HG03280 (cell line): Measurements from ENCODE around the gene LENG9.
"Not testable (repeated sequence)": the region's sequence is repeated elsewhere in the genome, so short reads cannot be mapped to it uniquely, and the experiment has no call there.

Experiments
- ATAC-seq: cut with Tn5 transposase; IDR thresholded peaks from one replicate; pipeline ENCODE4 v1.9.1; 2021; ENCODE audit warnings: mild to moderate bottlenecking, moderate library complexity; ENCODE audit not compliant: unreplicated experiment

Gene LENG9

DNA sequence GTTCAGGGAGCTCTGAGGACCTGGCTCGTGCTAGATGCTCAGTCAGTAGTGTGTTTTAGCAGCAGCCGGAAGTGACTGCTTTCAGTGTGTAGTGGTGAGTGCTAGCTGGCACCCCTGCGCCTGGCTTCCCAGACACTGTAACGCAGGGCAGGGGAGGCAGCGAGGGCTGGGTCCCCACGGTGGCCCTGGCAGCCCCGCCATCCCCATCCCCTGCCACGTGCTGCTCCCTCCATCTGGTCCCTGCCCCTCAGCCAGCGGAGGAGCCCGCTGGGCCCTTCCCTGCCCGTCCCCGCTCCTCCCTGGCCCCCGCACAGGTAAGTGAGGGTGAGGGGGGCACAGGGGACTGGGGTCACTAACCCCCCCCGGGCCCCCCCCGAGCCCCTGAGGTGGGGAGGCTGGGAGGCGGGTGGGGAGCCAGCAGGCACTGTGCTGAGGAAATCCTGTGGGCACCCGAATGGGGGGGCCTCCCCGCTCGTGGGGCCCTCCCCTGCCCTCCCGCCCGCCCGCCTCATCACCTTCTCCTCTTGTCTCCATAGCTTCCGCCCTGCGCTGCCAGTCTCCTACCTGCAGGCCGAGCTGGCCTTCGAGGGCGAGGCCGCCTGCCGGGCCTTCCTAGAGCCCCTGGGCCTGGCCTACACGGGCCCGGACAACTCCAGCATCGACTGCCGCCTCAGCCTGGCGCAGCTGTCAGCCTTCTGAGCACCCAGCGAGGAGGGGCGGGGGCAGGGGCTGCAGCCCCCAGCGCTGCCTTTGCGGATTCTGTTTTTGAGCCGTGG is 3.2 kb downstream of the LENG9 start:
- ATAC-seq: no peak

DNA sequence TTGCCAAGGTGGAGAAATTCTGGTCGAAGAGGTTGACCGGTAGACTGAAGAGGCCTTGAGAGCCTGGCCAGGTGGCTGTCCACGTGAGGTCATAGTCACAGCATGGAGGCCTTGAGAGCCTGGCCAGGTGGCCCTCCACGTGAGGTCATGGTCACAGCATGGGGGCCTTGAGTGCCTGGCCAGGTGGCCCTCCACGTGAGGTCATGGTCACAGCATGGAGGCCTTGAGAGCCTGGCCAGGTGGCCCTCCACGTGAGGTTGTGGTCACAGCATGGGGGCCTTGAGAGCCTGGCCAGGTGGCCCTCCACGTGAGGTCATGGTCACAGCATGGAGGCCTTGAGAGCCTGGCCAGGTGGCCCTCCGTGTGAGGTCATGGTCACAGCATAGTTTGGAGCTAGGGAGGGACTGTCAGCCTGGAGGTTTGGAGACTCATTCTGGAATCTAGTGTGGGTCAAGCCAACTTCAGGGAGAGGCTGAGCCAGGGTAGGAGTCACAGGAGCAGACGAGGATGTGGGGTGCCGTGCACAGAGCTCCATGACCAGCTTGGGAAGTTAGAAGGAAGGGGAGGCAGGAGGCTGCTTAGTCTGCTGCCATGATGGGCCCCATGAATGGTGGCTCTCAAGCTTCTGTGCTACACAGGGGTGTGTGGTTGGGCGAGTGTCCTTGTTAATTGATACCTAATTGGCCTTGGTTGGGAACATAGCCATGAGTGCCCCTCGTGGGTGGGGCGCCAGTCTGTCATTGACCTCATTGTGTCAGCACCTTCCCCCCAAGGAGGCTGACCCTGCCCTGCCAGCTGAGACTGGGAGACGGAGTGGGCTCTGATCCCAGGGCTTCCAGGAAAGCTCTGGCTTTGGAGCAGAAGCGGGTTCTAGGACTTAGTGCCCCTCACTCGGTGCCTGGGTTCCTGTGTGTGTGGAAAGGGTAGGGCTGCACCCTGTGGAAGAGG is 4.0 kb downstream of the LENG9 start:
- no peak for ATAC-seq

DNA sequence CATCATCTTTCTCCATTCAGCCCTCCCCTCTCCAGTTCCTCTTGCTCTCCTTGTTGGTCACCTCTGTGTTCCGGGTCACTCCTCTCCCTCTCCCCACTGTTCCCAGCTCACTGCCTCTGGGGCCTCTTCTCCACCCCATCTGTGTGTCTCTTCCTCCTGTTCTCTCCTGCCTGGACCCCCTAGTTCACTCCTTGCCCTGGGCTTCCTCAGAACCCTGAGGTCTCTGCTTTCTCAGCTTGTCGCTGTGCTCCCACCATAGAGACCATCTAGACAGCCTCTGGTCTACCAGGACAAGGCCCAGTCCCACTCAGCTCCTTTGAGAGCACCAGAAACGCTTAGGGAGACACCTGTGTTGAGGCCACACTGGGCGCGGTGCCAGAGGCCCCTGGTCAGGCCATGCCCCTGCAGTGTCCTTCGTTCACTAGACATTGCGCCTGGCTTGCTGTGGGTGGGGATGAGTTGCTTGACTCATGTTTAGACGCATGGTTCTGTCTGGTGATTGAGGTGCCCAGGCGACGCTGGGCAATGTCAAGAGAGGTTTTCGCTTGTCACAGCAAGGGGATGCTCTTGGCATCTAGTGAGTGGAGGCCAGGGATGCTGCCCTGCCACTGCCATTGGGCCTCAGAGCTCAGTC is 4.8 kb downstream of the LENG9 start:
- ATAC-seq: no peak

DNA sequence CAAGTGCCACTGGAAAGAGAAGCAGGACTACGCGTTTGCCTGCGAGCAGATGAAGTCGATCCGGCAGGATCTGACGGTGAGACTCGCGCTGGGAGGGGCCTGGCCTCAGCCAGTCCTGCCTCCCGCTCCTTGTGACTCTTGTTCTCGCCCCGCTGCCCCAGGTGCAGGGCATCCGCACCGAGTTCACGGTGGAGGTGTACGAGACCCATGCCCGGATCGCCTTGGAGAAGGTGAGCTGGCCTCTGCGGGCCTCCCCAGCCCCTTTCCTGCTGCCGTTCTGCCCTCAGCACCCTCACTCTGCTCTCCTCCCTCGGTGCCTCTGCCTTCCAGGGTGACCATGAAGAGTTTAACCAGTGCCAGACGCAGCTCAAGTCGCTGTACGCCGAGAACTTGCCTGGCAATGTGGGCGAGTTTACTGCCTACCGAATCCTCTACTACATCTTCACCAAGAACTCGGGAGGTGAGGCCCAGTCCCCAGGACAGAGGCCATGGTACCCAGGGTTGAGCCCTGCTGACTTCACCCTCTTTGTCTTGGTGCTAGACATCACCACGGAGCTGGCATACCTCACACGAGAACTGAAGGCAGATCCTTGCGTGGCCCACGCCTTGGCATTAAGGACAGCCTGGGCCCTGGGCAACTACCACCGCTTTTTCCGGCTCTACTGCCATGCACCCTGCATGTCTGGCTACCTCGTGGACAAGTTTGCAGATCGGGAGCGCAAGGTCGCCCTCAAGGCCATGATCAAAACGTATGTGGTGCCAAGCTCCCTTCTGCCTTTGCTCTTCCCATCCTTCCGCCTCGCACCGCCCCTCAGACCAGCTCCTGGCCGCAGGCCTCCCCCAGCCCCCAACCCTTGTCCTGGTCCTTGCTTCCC is 5.6 kb downstream of the LENG9 start:
- ATAC-seq: no peak

DNA sequence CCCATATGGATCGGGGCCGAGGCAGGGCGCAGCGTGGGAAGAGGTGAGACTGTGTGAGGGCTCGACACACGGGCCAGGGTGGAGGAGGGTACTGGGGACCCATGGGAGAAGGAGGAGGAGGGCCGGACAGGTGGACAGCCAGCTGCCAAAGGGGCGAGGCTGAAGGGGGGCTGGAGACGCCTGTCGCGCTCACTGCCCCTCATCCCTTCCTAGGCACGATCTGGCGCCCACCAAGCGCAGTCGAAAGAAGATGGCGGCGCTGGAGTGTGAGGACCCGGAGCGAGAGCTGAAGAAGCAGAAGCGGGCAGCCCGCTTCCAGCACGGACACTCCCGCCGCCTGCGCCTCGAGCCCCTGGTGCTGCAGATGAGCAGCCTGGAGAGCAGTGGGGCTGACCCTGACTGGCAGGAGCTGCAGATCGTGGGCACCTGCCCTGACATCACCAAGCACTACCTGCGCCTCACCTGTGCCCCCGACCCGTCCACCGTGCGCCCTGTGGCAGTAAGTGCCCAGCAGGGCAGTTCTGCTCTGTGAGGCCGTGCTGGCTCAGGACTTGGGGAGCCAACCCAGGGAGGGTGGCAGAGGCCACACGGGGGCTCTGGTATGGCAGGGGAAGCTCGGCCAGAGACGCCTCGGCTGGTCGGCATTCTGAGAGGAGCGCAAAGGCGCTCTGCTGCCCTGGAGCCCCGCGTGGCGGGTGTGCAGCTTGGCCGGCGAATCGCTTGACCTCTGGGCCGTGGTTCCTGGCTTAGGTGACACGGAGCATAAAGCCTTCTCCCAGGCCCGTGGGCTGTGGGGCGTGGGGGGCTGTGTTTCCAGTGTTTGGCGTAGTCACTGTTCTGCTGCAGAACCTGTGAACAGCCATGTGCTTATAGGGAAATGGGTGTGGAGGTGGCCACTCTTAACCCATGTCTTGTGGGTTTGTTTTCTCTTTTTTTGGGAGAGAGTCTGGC is 6.9 kb downstream of the LENG9 start:
- no peak for ATAC-seq

DNA sequence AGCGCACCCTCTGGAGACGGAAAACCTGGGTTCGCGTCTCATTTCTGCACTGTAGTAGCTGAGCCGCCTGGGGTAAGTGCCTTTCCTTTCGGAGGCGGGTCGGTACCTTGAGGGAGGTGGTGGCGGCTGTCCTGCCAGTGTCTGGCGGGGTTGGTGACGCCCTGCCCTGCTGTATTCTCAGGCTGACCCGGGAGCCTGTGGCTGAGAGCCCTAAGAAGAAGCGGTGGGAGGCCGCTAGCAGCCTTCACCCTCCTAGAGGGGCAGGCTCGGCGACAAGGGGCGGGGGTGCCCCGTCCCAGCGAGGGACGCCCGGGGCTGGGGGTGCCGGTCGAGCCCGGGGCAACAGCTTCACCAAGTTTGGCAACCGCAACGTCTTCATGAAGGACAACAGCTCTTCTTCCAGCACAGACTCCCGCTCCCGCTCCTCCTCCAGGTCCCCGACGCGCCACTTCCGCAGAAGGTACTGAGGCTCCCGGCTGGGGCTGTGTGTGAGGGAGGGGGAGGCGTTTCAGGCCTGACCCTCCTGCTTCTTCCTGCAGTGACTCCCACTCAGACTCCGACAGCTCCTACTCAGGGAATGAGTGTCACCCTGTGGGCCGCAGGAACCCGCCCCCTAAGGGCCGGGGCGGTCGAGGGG is 7.7 kb downstream of the LENG9 start:
- ATAC-seq: no peak

DNA sequence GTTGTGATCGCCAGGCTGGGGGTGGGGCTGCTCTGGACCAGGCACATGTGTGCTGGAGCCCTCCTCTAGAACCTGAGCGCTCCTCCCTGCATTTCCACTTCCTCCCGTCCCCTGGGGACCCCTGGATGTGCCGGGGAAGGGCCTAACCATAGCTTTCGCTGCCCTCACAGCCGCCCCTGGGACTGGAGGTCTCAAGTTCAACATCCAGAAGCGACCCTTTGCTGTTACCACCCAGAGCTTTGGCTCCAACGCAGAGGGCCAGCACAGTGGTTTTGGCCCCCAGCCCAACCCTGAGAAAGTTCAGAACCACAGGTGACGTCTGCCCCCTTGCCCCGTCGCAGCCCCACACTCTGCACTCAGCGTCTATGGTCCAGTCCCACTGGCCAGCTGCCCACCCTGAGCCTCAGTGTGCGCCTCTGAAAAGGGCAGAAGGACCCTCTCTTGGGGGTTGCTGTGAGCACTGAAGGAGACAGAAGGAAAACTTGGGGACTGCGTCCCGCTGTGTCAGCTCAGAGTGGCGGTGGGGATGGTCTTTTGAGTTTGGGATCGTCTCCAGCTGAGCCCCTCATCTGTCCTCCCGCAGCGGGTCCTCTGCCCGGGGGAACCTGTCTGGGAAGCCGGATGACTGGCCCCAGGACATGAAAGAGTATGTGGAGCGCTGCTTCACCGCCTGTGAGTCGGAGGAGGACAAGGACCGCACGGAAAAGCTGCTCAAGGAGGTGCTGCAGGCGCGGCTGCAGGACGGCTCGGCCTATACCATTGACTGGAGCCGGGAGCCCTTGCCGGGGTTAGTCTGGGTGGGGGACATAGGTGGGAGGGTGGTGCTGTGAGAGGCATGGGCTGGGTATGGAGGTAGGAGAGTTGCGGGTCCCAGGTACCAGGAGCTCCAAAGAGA is 8.6 kb downstream of the LENG9 start:
- ATAC-seq: no peak

DNA sequence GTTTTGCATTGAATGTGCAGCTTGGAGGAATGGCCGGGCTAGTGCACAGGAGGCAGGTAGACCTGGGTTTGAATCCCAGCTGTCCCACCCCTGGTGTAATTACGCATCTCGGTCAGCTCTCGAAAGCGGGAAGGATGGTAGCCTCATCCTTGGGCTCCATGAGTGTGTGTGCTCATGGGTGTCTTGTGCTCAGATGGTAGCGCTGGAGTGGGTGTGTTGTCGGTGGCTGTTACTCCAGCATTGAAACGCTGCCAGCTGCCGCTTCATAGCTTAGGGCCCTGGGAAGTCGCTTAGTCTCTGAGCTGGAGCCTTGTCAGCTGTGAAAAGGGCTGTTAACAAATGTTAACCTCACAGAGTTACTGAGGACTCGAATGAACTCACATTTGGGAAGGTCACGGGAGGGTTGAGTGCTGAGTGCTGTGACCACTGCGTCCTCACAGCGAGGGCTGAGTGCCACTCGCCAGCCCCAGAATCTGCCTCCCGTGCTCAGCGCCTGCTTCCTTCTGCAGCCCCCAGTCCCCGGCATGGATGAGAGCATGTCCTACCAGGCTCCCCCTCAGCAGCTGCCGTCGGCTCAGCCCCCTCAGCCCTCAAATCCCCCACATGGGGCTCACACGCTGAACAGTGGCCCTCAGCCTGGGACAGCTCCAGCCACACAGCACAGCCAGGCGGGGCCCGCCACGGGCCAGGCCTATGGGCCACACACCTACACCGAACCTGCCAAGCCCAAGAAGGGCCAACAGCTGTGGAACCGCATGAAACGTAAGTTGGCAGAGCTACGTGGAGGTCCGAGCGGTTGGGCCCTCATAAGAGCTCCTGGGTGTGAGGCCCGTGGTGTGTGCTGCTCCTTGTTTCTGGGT is 9.4 kb downstream of the LENG9 start:
- no peak for ATAC-seq

DNA sequence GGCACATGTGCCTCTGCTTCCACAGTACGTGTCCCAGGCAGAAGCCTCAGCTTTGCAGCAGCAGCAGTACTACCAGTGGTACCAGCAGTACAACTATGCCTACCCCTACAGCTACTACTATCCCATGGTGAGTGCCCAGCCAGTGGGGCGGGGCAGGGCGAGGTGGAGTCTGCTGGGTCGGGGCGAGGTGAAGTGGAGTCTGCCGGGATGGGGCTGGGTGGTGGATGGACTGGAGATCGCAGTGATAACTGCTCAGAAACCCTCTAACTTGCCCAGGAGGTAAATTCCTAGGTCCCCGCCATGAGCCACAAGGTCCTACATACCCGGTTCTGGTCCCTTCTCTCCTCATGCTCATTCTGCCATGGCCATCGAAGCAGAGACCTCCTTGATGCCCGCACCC is 11.0 kb downstream of the LENG9 start:
- ATAC-seq: no peak

DNA sequence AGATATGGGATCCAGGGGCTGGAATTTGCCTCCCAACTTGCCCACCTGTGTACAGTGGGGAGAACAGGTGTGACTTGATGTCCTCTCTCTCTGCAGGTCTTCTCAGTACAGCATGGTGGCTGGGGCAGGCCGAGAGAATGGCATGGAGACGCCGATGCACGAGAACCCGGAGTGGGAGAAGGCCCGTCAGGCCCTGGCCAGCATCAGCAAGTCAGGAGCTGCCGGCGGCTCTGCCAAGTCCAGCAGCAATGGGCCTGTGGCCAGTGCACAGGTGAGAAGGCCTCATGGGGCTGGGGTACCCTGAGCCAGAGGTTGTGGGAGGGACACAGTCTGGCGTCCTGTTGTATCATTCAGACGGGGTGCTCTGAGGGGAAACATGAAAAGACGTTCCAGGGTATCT is 11.6 kb downstream of the LENG9 start:
- ATAC-seq: no peak

DNA sequence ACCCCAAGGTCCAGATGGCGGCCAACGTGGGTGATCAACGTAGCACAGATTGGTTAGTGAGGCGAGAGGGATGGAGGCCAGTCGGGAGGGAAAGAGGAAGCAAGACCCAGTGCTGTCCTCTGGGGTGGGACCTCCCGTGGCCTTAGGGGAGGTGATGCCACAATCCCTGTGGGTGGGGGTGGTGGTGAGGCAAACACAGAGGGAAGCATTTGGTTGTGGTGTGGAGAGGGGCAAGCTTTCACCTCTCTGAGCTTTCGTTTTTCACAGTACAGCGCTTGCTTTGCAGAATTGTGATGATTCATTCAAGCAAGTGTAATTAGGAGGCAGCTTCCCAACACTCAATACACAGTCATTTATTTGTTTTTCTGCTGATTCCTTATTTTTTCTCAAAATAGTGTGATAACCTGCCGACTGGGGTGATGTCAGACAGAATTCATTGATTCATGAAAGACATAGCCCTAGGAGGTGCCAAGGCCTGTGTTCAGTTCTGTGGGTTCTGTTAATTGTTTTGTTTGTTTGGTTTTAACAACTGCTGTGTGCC is 12.2 kb downstream of the LENG9 start:
- ATAC-seq: no peak

DNA sequence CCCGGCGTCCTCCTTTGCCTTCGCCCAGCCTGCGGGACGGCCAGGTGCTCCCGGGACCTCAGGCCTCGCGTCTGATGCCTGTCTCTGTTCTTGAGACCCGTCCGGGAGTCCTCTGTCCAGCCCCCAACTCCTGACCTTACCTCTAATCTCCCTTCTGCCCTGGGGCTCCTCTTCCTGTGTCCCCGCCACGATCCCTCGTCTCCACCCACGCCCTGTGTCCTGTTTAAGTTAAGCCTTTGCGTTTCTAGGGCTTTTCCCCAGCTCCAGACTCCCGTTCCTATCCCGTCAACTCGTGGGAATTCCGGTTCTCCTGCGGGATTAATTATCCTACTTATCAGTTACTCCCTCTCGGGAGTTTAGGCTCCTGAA is 13.9 kb downstream of the LENG9 start:
- ATAC-seq: no peak

DNA sequence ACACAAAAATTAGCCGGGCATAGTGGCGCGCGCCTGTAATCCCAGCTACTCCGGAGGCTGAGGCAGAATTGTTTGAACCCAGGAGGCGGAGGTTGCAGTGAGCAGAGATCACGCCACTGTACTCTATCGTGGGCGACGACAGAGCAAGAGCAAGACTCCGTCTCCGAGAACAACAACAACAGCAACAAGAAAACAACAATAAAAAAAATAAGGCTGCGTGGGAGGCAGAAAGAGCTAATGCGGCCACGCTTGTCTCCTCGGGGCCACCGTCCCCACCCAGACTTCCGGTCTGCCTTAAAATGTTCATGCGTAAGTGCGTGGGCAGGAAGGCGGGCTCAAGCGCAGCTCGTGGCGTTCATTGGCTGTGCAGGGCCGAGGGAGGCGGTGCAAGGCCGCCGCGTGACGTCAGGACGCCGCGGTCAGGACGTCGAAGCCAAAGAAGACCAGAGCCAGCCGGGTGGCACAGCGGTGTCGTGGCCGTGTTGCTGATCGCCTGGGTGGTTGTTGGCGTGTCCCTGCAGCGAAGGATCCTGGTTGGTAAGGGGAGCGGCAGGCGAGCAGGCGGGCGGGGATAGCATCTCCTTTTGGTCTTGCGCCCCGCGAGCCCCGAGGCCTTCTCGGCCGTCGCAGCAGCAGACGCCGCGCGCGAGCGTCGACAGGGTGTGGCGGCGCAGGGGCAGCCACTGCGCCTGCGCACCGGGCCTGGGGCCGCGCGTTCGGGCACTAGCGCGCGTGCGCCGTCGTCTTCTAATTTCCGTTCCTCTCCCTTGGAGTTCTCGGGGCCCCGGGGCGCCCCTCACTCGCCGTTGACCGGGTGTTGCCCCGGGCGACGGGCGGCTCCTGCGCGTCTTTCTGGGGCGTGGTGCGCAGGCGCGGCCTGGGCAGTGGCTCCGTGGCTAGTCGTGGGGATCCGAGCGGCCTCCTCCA is 14.5 kb downstream of the LENG9 start, which contains the start of gene LENG8:
Gene LENG8, plus strand, starts transcription at position 426 of the 927 bp plus-strand sequence. CDS start 2,146 bp downstream, outside the sequence.
- peak; percentile 87 for ATAC-seq

DNA sequence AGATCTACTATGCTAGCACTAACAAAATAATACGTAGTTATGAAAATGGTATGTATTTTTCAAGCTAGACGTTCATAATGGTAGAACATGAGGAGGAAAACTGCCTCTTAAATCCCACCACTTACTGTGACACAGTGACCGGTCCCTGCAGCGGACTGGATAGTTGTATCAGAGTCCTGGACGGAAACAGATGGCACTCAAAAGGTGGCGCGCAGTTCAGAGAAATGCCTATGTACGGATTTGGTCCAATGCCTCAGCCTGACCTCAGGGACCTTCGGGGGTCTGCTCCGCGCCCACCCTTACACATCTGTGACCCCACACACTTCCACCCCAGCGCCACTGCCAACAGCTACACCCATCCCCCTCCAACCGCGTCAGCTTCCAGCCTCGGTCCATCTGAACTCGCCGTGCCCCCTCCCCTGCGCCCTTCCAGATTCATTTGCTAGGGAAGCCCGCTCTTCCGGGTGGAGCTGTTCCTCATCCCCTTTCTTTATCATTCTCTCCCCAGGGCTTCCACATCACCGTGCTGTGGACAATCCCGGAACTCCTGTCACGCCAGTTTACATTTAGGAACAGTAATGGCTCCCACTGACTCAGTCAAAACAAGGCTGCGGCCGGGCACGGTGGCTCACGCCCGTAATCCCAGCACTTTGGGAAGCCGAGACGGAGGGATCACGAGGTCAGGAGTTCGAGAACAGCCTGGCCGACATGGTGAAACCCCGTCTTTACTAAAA is 15.4 kb downstream of the LENG9 start:
- no peak for ATAC-seq

DNA sequence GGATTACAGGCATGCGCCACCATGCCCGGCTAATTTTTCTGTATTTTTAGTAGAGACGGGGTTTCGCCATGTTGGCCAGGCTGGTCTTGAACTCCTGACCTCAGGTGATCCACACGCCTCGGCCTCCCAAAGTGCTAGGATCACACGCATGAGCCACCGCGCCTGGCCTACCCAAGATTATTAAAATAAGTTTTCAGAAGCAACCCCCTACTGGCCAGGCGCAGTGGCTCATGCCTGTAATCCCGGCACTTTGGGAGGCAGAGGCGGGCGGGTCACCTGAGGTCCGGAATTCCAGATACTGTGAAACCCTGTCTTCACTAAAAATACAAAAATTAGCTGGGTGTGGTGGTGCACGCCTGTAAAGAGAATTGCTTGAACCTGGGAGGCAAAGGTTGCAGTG is 17.2 kb downstream of the LENG9 start:
- not testable (repeated sequence) for ATAC-seq
